GM19240 (cell line): ENCODE results near the gene CTDSPL.
A peak's percentile ranks its signal among the peaks of the same experiment; 100 is the strongest.

ENCODE experiments used
- DNase-seq: peaks from one replicate; pipeline ENCODE4 v3.0.0; 2011; ENCODE audit warnings: low spot score; ENCODE audit not compliant: insufficient read length

The CTDSPL gene

DNA sequence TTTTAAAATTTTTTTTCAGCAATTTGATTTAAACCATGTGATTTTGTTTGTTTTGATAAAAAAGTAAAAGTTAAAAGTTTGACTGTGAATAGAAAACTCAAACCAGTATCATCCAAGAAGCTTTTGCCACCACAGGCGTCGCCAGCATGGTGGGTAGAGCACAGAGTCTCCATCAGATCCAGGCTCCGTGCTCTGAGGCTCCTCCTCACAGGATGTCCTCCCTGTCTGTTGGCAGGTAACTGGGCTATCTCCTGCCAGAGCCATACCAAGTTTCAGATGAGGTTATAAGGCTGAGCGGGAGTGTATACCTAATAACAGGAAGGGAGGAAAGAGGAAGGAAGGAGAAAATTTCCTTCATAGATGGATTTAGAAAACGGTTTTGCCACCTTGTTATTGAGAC lies 28.8 kb downstream of the CTDSPL start:
- no peak for DNase-seq

DNA sequence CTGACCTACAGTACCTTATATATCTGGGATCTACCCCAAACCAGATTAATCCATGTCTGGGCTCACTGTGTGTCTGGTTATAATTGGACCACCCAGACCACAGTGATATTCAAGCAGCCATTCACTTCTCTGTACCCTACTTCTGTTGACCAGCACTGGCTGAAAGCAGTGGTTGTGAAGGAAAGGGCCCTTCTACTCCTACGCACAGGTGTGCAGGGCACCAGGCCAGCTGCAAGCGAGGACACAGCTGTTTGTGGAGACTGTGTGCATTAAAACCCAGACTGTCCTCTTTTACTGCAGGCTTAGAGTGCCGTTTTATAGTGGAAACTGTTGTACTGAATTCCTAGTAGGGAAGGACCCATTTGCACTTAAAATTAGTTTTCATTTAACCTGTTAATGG lies 29.5 kb downstream of the CTDSPL start:
- DNase-seq, result no peak

DNA sequence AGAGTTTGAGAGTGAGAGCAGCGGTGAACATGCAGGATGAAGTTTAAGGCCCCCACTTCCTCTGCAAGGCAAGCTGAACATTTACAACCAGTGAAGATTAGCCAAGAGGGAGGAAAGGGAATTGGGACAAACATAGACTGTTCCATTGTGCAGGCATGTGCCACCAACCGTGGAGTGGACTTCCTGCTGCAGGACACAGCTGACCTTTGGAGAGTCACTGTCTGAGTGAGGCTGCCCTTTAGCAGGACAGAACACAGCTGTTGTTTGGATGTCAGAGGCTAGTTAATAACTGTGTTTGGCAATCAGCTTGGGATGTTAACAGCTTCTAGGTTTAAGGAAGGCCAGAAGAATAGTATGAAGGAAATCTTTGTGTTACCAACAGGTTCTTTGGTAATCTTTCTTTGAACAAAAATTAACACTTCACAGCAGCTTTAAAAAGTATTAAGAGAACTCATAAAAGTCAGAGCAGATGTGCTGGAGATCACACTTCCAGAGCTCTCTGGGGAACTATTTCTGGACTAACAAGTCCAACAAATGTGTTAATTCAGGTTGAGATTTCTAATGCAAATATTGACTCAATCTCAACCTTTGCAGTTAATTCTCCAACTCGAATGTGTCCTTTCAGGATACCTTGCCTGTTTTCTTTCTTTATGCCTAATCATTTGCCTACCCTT lies 31.4 kb downstream of the CTDSPL start:
- no peak for DNase-seq

DNA sequence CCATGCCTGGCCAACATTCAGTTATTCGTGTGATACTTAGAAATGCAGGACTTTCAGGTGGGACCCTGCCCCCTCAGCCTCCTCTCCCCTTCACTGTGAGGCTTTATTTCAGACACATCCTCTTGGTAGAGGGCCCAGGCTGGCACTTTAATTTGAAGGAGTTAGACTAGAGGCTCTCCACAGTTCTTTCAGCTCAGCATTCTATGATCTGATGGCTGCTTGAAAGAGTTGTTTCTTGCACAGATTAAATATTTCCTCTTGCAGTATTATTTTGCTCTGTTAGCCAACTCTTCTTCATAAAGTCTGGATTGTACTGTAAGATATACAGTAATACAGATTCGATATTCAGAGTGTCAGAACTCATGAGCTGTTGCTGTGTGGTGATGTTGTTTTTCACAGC lies 35.1 kb downstream of the CTDSPL start:
- DNase-seq, result no peak

DNA sequence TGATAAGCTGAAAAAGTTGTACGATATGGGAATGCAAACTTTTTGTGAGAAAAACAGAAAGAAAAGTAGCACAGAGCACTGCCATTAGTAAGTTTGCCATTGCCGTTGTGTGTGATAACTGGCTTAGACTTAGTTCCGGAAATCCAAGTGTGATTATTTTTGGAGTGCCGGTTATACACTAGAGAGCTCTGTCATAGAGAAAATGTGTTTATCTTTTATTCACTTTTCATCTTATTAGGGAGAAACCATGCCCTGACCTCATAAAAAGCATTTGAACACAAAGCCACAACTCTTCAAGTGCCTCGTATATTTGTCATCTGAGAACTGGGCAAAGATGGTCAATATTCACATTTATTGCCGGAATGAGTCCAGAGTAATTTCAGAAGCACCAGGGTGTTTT lies 36.1 kb downstream of the CTDSPL start:
- no peak for DNase-seq

DNA sequence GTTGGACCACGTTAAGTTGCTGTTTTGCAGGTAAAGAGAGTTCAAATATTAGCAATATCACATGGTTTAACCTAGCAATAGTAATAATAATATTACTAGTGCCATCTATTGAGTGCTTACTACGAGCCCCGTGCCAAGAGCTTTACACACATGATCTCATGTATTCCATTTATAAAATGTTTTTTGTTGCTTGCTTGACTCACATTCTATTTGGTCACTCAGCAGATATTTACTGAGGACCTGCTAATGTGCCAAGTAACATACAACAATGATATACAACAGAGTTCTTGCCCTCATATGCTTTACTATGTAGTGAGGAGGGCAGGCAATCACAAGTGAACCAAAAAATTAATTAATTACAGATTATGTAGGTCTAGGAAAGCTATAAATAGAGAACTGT lies 36.7 kb downstream of the CTDSPL start:
- DNase-seq, result no peak

DNA sequence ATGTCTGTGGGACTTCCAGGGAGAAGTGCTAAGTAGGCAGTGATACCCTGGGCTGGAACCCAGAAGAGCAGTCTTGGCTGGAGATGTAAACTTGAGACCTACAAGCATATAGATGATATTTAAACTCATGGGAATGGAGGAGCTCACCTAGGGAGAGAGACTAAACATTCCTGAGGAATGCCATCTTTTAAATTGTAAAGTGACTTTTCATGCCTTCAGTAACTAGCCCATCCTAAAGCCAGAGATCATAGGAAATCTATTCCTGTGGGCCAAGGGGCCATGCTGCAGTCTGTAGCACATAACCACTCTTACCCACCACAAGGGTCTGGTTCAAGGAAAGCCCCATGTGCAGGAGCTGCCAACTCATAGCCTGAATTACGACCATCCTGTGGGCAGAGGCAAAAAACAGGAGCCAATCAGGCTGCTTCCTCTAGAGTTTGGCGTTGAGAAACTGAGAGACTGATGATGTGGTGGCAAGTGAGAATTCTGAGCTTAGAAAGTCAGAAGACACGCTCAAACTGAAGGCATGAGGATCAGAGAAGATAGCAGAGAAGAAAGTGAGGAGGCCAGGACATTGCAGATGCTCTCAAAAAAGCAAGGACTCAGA lies 37.5 kb downstream of the CTDSPL start:
- no peak for DNase-seq

DNA sequence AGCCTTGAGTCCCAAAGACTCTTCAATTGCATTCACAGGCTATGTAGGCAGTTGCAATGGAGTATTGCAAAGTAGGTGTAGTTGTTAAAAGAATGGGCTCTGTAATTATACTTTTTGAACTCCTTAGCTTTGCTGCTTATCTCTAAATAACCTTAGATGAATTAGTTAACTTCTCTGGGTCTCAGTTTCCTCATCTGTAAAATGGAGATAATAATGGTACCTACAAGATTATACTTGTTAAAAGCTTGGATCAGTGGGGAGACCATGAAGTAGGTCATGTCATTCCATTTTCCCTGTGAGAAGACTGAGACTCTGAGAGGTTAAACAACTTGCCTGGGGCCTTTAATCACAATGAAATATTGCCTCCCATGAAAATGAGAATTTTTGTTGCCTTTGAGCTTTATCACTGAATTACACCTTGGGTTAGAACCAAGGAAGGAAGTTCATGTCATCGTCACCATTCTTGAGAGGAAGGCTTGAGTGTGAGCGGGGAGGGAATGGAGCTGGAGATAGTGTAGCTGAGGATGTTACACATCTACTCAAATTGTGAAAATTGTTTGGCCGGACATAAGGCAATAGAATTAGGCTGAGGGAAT lies 38.1 kb downstream of the CTDSPL start:
- no peak for DNase-seq

DNA sequence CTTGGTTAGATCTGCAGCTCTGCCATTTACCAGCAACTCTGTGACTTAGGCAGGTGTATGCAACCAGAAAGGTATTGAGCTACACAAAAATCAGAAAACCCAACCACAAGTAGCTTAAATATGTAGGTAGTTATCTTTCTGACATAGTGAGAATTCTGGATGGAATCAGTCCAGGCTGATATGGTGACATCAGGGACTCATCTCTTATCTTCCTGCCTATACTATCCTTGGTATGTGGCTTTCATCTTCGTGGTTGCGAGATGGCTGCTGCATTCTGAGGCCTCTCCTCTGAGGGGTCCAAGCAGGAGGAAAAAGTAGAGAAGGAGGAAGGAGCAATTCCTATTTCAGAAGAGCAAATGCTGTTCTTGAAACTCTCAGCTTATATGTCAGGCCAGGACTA lies 40.0 kb downstream of the CTDSPL start:
- DNase-seq, result no peak

DNA sequence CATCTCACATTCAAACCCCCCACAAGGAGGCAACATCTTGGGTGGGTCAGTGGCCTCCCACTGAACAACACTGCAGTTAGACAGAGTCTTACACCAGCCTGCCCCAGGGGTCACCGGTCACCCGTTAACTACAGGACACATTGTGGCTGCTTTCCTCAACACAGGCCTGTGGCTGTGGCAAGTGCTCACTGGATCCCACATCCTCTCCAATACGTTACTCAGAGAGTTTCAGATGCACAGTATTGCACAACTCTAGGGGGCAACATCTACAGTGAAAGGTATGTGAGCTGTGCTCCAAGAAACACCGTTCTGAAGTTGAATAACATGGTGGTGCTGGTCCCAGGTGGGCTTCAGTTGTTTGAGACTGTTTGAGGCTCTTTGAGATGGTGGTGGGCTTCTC lies 41.0 kb downstream of the CTDSPL start:
- DNase-seq, result no peak

DNA sequence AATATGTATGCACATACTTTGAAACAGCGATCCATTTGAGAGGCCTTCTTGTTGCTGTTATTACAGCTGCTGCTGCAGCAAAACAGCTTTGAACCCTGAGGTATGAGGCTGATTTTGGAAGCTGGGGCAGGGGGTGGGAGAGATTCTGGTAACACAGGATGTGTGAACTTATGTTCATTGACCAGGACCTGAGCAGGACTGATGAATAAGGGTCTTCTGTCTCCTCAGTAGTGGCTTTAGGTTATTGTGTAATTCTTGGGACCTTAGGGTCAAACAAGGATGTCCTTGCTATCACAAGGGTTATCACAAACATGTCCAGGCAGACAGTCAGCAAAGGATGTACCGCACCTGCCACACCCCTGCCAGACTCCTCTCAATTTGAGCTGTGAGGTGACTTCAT lies 41.6 kb downstream of the CTDSPL start:
- DNase-seq, result no peak

DNA sequence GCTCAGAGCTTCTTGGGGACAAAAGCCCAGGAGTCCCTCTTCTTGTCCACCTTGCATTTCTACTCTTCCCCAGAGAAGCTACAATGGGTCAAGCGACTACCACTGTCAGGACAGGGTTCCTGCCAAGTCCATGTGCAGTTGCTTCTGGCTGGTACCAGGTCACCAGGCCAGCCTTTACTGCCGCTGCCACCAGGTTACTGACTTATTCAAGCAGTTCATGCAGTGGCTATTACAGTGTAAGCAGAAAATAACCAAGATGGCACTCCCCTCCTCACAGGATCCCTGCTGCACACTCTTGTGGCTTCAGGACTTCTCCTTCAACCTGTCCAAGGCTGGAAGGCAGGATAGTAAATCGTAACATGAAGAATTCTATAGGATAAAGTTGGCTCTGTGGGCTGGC lies 42.1 kb downstream of the CTDSPL start:
- DNase-seq, result no peak

DNA sequence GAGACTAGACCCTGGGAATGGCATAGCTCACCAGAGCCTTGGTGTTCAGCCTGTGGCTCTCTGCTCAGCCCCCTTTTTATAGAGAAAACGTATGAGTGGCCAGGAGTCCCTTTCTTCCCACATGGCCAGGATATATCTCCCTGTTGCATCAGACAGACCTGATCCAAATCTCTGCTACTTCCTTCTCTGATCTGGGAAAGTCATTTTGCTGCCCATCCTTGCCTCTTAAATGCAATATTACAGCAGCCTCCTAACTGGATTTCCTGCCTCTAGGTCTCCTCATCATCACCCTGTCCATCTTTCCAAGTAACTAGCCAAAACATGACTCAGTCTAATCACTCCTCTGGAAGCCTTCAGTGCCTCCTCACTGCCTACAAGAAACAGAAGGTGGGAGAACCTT lies 42.9 kb downstream of the CTDSPL start:
- DNase-seq, result no peak

DNA sequence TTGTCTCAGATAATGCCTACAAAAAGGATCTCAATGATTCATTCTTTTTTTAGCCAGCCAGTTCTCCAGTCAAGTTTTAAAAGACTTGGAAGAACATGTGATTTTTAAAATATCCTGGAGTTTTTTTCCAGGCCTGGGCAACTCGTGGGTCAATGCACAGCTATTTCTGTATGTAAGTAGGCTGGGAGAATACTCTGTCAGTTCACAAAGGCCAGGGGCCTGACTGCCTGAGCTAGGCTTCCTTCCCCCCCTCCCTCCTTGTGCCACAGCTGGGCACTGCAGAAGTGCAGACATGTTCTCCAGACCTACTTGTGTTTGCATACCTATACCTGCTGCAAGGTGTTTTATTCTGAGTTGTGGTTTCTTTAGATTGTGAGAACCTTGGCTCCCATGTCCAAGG lies 43.7 kb downstream of the CTDSPL start:
- DNase-seq, result no peak

DNA sequence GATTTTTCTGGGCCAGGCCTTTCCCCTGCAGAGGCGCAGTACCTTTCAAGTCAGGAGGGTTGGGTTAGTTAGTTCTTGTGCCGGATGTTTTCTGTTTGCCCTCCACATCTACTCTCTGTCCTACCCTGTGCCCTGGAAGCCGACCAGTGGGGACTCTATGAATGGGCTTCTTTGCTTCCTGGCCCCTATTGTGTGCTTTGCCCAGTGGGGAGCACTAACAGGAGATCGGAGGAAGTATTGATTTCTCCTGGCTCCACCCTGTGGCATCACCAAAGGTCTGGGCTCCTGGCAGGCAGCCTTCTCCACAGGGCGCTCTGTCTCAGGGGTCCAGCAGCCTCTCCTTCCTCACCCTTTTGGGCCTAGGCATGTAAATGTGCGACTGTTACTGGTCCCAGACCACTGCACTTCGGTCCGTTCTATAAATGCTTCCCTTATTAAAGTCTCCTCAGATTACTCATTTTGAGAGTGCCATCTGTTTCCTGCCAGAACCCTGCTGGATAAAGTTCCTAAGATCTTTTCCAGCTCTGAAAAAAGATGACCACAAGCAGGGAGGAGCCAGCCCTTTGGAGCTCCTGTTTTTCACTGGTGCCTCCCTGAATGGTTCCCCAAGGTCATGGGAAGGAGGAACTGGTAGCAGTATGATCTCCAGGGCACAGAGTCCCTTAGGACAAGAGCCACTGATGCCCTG lies 44.5 kb downstream of the CTDSPL start:
- no peak for DNase-seq

DNA sequence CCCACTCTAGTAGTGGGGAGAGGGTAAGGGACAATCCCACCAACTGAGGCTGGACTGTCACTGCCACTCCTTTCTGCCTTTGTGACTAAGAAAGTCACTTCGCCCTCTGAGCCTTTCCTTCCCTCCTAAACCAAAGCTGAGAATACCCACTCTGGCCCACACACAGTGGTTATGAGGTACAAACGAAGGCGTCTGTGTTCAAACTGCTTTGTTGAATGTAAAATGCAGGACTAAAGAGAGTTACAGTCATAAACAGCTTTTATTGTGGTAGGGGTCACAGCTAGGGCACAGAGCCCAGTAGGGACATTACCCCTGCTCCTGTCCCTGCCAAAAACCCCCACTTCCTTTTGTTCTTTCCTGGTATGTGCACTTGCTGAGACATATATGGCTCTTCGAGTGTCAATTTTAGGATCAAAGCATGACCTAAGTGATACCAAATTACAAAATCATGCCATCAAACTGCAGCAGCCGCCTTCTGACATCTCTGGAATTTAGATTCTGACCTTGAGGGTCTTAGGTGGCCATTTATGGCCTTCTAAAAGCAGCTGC lies 45.1 kb downstream of the CTDSPL start:
- no peak for DNase-seq

DNA sequence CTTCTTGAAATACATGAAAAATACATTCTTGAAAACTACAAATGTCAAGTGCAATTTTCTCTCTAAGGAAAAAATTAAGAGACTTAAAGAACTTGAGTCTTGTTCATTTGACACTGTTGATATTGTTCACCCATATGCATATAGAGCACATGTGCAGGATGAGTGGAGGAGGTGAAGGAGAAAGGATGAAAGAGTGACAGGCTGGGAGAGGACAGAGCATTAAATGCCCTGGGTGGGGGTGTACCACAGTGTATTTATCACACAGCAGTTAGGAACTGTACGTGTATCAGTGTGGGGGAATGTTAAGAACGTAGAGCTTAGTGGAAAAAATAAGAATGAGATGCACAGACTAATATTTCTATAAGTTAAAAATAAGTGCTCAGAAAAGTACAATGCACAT lies 45.7 kb downstream of the CTDSPL start:
- no peak for DNase-seq

DNA sequence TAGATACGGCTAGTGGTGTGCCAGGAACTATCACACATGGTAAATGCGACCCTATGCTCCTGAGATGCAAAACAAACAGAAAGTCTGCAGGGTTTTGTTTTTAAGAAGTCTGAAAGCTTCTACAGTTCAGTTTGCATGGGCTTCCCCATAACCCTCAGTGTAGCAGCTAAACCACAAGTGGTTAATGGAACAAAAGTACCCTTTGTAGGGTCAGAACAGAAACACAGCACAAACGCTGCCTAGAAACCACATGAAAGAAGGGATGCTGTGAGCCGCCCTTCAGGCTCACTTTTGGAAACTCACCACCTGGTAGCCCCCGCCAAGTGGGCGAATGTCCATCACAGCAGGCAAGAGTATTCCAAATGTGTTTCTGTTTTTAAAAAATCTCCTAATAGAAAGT lies 46.2 kb downstream of the CTDSPL start:
- DNase-seq, result peak; percentile 52

DNA sequence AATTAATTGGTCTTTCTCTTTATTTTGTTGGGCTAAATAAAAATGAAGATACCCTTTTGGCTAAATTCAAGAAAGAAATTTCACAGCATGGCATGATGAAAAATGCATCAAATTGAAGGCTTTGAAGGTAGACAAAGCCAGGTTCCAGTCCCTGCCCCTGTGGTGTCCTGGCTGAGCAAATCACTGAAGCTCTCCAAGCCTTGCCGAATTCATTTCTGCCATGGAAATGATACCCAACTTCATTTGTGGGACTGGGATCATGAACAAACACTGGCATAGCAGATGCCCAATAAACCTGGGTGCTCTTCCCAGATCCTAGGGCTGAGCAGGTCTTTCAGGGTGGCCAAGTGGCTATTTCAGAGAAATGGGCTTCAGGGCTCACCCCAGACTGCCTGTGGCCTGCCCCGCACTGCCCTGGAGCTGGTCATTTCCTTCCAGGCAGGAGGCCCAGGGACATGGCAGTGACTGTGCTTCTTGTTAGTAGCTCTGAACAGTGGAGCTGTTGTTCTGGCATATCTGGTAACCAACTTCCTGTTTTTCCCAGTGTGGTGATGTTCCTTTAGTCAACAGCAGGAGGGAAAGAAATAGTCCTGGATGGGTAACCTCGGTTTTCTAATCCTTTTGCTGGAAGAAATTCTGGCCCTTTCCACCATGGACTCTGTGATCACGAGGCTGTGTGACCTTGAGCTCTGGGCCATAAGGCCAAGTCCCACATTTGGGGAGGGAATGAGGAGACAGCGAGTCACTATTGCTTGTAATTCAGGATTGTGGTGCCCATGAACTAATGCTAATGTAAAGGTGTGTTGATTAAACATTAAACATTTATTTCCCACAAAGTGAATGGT lies 47.6 kb downstream of the CTDSPL start:
- no peak for DNase-seq

DNA sequence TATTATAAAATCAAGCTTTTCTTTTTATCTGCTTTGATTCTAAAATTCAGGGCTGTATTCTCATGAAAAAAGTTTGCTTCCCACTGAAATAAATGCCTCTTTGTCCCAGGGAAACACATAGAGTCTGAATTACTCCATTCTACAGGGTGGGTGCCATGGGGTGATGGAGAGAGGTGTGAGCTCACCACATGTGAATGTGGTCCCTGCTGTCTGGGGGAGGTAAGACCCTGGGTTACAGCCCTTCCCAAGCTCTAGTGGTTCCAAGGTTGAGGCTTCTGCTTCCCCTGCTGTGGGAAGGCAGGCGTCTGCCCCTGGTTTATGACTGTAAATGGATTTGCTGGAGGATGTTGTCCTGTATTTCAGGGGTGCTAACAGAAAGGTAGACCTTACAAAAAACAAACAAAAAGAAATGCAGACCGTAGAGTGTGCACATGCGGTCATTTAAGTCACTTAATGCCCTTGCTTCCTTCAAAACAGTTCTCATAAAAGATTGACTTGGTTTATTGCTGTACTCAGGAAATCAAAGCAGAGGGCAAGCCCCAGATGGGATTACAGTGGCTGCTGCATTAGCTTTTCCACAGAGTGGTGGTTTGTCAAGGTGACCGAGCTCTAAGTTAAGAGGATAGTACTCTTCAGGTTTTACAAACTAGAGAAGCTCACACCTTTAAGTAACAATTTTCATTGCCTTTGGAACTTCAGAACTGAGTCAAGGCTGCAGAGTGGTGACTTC lies 49.2 kb downstream of the CTDSPL start:
- DNase-seq, result no peak
